Left ventricle myocardium inferior (tissue), 1 donor: ENCODE results near the gene RING1. TPM values are rescaled to one million over a fixed set of nuclear protein-coding genes. Genes with fewer than 3 reads are reported as not detected.

Experiments
- DNase-seq: peaks from one replicate; pipeline ENCODE4 v3.0.0-alpha.2; 2020
- H3K27ac ChIP-seq: fragments of 200-600 bp; replicated peaks from 2 replicates; pipeline ENCODE4 v1.8.0; 2021
- H3K27me3 ChIP-seq: fragments of 200-600 bp; 2 replicates; pipeline ENCODE4 v1.8.0; 2021; ENCODE audit warnings: low read depth
- H3K36me3 ChIP-seq: fragments of 200-600 bp; 2 replicates; pipeline ENCODE4 v1.8.0; 2021
- H3K4me1 ChIP-seq: fragments of 200-600 bp; 2 replicates; pipeline ENCODE4 v1.8.0; 2021
- H3K4me3 ChIP-seq: fragments of 200-600 bp; 2 replicates; pipeline ENCODE4 v1.8.0; 2021; ENCODE audit warnings: mild to moderate bottlenecking, moderate library complexity
- H3K9me3 ChIP-seq: fragments of 200-600 bp; replicated peaks from 2 replicates; pipeline ENCODE4 v1.8.0; 2021
- CTCF ChIP-seq: fragments of 200-600 bp; IDR thresholded peaks from 2 replicates; pipeline ENCODE4 v1.8.0; 2021; ENCODE audit warnings: antibody characterized with exemption, mild to moderate bottlenecking, borderline replicate concordance
- intact Hi-C: fragments of 100-400 bp; cut with micrococcal nuclease; formaldehyde crosslinking; loops from one replicate; pipeline ENCODE4 v1.11.0; 2022
- total RNA-seq: library from RNA; stranded (reverse); fragmentation: NEBNext Ultra II Directional; extraction: Animal tissue kit (Norgen Biotek cat#: 25700); gene quantifications from one replicate; pipeline ENCODE4 v1.2.1, GENCODE V29; 2021
- donor health status: DM: no; HTN: yes; CAD: no; lungs with severe emphysema.

The RING1 gene
- total RNA-seq, 1 donor from 2014 or later = 28.4 TPM

DNA sequence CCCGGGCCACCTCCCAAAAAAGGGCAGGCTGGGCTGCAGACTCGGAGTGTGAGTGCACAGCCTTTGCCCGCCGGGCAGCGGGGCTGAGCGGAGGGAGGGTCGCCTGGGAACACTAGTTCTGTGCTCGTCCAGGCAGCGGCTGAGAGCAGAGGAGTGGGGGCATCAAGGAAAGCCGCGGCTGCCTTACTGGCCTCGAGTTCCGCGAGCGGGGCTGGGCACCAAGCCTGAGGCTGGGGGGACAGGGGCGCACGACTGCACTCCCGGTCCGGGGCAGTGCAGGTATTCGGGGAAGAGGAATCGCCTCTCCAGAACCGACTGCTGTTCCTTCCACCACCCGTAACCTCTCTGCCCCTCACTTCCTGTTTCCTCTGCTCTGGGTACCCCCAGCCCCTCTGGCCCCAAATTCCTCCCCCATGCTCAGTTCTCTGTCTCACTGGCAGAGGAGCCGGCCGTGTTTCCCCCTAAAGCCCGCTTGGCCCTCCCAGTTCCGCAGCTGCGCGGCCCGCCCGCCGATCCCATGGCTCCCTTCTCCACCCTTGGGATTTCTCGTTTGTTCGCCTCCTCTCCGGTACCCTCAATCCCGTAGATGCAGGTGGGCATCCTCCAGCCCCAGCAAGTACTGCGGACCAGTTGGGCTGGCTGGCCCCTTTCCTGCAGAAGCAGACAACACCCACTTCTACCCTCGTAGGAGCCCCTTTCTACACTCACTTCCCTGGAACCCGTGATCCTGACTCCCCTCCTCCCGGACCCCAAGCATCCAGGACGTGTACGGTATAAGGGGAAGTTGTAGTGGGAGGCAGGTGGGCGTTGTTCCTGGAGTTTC, 5.1 kb downstream of the RING1 start:
- no peak for TF ChIP-seq CTCF
- no peaks in the 10 kb centered on the region for H3K27me3 ChIP-seq
- H3K9me3 ChIP-seq = no peaks in the 10 kb centered on the region
- intact Hi-C loops = no loop called here
- peak overlapping the region; percentile 75 for H3K4me3 ChIP-seq
- H3K4me1 ChIP-seq = peaks cover 31% of the 10 kb centered on the region
- peaks cover 23% of the 10 kb centered on the region for H3K36me3 ChIP-seq
- DNase-seq = no peak
- H3K27ac ChIP-seq = peak overlapping the region; percentile 68

DNA sequence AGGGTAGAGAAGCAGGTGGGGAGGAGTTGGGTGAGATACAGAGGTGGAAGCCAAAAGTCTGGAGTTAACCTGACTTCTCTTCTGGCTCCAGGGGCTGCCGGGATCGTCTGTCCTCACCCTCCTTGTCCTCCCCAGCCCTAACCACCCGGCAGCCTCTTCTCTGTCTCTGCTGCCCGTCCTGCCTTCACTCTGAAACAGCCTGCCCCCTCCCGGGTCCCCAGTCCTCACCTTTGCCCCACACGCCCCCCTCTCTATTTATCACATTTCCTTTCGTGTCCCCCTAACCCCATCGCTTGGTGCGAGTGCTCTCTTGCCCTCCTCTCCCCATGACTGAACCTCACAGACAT, 5.7 kb downstream of the RING1 start:
- no peaks in the 10 kb centered on the region for H3K9me3 ChIP-seq
- H3K36me3 ChIP-seq = peaks cover 23% of the 10 kb centered on the region
- TF ChIP-seq CTCF = no peak
- DNase-seq = no peak
- peaks cover 25% of the 10 kb centered on the region for H3K4me1 ChIP-seq
- H3K27ac ChIP-seq = peak overlapping the region; percentile 68
- H3K27me3 ChIP-seq = peaks cover 3% of the 10 kb centered on the region
- intact Hi-C loops = no loop called here
- H3K4me3 ChIP-seq = peak overlapping the region; percentile 75

- H3K27me3 ChIP-seq = peaks cover 14% of the 10 kb centered on the region
- no peak for DNase-seq
- intact Hi-C loops = no loop called here
- no peak for TF ChIP-seq CTCF
- peaks cover 14% of the 10 kb centered on the region for H3K36me3 ChIP-seq
- no peak overlapping the region for H3K4me3 ChIP-seq
- H3K4me1 ChIP-seq = peaks cover 21% of the 10 kb centered on the region
- no peaks in the 10 kb centered on the region for H3K9me3 ChIP-seq
- no peak overlapping the region for H3K27ac ChIP-seq
These were observed 7.2 kb downstream of the RING1 start for GRCh38 chr6:33215271-33216116.

- intact Hi-C loops = no loop called here
- peaks cover 21% of the 10 kb centered on the region for H3K4me1 ChIP-seq
- H3K4me3 ChIP-seq = no peak overlapping the region
- DNase-seq = no peak
- H3K27me3 ChIP-seq = peaks cover 18% of the 10 kb centered on the region
- peaks cover 9% of the 10 kb centered on the region for H3K36me3 ChIP-seq
- H3K27ac ChIP-seq = no peak overlapping the region
- no peaks in the 10 kb centered on the region for H3K9me3 ChIP-seq
- TF ChIP-seq CTCF = no peak
These were observed 7.9 kb downstream of the RING1 start for GRCh38 chr6:33216117-33216649.

DNA sequence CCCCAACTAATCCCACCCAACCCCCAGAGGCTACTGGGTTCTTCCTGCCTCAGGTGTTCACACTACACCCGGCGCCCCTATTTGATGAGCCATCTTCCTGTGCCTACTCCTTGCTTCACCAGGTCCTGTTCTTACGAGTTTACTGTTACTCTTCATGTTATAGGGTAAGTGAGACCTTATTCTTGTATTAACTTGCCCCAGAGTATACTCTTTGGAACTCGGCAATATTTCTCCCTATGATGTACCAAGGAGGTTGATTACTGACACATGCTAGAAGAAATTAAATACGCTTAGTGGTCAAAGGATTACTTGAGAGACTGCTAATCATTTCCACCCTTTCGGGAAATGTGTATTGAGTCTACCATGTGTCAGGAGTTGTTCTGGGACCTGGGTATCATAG, 8.9 kb downstream of the RING1 start:
- Histone ChIP-seq H3K4me1 (peaks cover 21% of the 10 kb centered on the region), H3K4me3 (no peak overlapping the region), H3K27ac (no peak overlapping the region), H3K36me3 (no peaks in the 10 kb centered on the region), H3K9me3 (no peaks in the 10 kb centered on the region), H3K27me3 (peaks cover 27% of the 10 kb centered on the region)
- intact Hi-C loops = no loop called here
- no peak for TF ChIP-seq CTCF
- no peak for DNase-seq
